GM19043 (cell line): ENCODE data around the gene SLC8A2.
A peak's percentile ranks its signal among the peaks of the same experiment; 100 is the strongest.

Source experiments
- ATAC-seq: cut with Tn5 transposase; IDR thresholded peaks from one replicate; pipeline ENCODE4 v1.9.1; 2021; ENCODE audit warnings: low read depth; ENCODE audit not compliant: unreplicated experiment

SLC8A2 gene

GRCh38 chr19:47471733-47472457, at the start of gene SLC8A2:
Gene SLC8A2 (minus strand): TSS chr19:47471893. CDS start chr19:47466403, 5,490 bp downstream.
- no peak for ATAC-seq

GRCh38 chr19:47520839-47521238, 49.1 kb upstream of the SLC8A2 start:
- no peak for ATAC-seq

- no peak for ATAC-seq
Observed at GRCh38 chr19:47520343-47520806, 48.7 kb upstream of the SLC8A2 start.

GRCh38 chr19:47518854-47519253, 47.2 kb upstream of the SLC8A2 start:
- ATAC-seq, result no peak

GRCh38 chr19:47518139-47518538, 46.4 kb upstream of the SLC8A2 start:
- ATAC-seq, result no peak

- peak; percentile 65 for ATAC-seq
Observed at GRCh38 chr19:47514869-47515588, 43.3 kb upstream of the SLC8A2 start, which contains the start of gene NAPA. Gene NAPA (minus strand): TSS chr19:47515063. CDS start chr19:47514940, 123 bp downstream.

GRCh38 chr19:47514151-47514868, 42.6 kb upstream of the SLC8A2 start:
- ATAC-seq, result no peak

- no peak for ATAC-seq
Observed at GRCh38 chr19:47512948-47513319, 41.2 kb upstream of the SLC8A2 start.

GRCh38 chr19:47512183-47512947, 40.7 kb upstream of the SLC8A2 start:
- ATAC-seq, result no peak

- ATAC-seq, result no peak
Observed at GRCh38 chr19:47511681-47512080, 40.0 kb upstream of the SLC8A2 start.

- ATAC-seq, result no peak
Observed at GRCh38 chr19:47511128-47511517, 39.4 kb upstream of the SLC8A2 start.

- ATAC-seq, result no peak
Observed at GRCh38 chr19:47510516-47511127, 38.9 kb upstream of the SLC8A2 start.

GRCh38 chr19:47509973-47510372, 38.3 kb upstream of the SLC8A2 start:
- ATAC-seq, result no peak

- ATAC-seq, result no peak
Observed at GRCh38 chr19:47509170-47509847, 37.6 kb upstream of the SLC8A2 start.

GRCh38 chr19:47508721-47509120, 37.0 kb upstream of the SLC8A2 start:
- ATAC-seq, result no peak

- no peak for ATAC-seq
Observed at GRCh38 chr19:47507924-47508553, 36.3 kb upstream of the SLC8A2 start.

GRCh38 chr19:47507012-47507411, 35.3 kb upstream of the SLC8A2 start:
- ATAC-seq, result no peak

- no peak for ATAC-seq
Observed at GRCh38 chr19:47506459-47506858, 34.8 kb upstream of the SLC8A2 start.

- ATAC-seq, result no peak
Observed at GRCh38 chr19:47505506-47505905, 33.8 kb upstream of the SLC8A2 start.
